C4-2B (cell line): ENCODE measurements around the gene PGAM2.

ENCODE experiments used
- H3K27ac ChIP-seq: fragments of 450-650 bp; 2 replicates; pipeline ENCODE4 v1.5.1; 2017
- ZFX ChIP-seq: fragments of 450-650 bp; IDR thresholded peaks from 2 replicates; pipeline ENCODE4 v1.6.1; 2017
- TF ChIP-seq, protein P1 (sequence below): fragments of 450-650 bp; conservative IDR thresholded peaks from 2 replicates; pipeline ENCODE4 v1.5.1; 2017; ENCODE audit warnings: mild to moderate bottlenecking

PGAM2 gene

DNA sequence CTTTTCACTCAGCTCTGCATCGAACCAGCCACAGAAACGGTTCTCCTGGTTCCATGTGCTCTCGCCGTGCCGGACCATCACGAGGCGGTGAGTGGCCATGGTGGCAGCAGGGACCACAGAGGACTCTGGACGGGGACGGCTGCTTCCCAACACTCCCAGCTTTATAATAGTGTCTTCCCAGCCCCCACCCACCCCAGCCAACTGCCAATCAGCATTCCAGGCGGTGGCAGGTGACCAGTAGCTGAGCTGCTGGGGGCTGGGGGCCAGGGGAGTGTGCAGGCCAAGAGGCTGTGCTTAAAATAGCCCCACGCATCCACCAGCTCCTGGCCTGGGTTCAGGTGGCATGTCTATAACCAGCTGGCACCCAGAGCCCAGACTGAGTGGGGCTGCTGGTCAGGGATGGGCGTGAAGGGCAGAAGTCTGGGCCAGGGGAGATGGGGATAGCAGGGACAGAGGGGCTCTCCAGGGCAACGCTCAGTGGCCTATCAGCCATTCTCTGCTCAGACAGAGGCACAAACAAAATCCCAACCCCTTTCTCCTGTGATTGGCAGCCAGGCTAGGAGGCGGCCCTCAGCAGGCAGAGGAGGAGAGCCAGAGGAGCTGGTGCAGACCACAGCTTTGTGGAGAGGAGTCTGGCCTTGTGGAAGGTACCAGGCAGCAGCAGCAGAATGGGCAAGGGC is at the start of gene PGAM2:
Gene PGAM2 (minus strand): TSS at position 137 of the 680 bp plus-strand sequence. CDS start 38 bp downstream, at position 99.
- TF ChIP-seq, protein P1, sequence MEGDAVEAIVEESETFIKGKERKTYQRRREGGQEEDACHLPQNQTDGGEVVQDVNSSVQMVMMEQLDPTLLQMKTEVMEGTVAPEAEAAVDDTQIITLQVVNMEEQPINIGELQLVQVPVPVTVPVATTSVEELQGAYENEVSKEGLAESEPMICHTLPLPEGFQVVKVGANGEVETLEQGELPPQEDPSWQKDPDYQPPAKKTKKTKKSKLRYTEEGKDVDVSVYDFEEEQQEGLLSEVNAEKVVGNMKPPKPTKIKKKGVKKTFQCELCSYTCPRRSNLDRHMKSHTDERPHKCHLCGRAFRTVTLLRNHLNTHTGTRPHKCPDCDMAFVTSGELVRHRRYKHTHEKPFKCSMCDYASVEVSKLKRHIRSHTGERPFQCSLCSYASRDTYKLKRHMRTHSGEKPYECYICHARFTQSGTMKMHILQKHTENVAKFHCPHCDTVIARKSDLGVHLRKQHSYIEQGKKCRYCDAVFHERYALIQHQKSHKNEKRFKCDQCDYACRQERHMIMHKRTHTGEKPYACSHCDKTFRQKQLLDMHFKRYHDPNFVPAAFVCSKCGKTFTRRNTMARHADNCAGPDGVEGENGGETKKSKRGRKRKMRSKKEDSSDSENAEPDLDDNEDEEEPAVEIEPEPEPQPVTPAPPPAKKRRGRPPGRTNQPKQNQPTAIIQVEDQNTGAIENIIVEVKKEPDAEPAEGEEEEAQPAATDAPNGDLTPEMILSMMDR, result no peak
- no peak for TF ChIP-seq ZFX

DNA sequence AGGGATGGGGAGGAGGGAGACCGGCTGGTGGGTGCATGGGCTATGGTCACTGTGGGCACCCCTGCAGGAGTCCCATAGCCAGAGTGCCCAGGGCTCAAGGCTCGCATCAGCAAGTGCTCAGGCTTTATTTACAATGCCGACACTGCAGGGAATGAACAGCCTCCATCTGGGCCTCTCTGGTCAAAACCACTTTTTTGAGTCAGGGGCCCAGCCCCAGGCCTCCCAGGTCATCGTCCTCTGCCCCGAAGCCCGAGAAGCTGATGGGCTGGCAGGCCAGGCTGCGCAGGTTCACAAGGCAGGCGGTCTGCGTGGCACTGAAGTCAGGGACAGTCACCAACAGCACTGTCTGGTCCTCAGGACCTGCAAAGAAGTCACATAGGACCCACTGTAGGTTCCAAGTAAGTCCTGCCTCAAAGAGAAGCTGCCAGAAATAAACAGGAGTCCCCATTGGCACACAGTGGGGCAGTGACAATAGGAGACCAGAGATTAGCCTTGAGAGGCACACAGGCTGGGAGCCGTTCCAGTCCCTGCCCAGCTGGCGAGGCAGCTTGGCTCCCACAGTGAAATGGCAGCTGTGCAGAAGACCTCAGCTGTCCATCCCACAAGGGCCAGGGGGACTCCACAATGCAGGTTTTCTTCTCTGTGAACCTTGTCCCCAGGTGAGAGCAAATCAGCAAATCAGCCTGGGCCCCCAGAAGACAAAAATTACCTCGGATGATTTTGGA is 49.4 kb upstream of the PGAM2 start:
- TF ChIP-seq ZFX, result no peak
- TF ChIP-seq, protein P1, result no peak
- no peak overlapping the region for H3K27ac ChIP-seq

More for the DNA sequence above, at the start of gene PGAM2:
- H3K27ac ChIP-seq, result no peak within 1 kb of the TSS

DNA sequence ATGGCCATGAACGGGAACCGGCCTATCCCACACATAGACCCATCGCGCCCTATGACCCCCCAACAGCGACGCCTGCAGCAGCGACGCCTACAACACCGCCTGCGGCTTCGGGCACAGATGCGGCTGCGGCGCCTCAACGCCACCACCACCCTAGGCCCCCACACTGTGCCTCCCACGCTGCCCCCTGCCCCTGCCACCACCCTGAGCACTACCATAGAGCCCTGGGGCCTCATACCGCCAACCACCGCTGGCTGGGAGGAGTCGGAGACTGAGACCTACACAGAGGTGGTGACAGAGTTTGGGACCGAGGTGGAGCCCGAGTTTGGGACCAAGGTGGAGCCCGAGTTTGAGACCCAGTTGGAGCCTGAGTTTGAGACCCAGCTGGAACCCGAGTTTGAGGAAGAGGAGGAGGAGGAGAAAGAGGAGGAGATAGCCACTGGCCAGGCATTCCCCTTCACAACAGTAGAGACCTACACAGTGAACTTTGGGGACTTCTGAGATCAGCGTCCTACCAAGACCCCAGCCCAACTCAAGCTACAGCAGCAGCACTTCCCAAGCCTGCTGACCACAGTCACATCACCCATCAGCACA is 48.5 kb upstream of the PGAM2 start:
- H3K27ac ChIP-seq, result no peak overlapping the region
- no peak for TF ChIP-seq ZFX
- TF ChIP-seq, protein P1, result no peak

DNA sequence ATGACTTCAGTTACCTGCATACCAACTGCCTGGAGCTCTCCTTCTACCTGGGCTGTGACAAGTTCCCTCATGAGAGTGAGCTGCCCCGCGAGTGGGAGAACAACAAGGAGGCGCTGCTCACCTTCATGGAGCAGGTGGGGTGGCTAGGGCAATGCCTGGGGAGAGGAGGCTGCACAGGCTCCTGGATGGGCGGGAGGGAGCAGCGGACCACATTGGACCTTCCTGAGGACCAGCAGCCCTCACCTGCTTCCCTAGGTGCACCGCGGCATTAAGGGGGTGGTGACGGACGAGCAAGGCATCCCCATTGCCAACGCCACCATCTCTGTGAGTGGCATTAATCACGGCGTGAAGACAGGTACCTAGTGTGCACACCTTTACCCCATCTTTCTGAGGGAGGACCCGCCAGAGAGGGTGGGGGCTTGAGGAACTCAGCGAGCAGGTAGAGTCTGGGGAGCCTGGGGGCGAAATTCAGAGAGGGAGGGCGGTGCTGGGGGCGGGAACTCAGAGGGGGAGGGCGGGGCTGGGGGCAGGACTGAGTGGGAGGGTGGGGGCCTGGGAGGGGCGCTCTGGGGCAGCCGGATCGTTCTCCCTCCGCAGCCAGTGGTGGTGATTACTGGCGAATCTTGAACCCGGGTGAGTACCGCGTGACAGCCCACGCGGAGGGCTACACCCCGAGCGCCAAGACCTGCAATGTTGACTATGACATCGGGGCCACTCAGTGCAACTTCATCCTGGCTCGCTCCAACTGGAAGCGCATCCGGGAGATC is 47.8 kb upstream of the PGAM2 start:
- peak overlapping the region; percentile 5; the same call in 1 of the 2 replicates for H3K27ac ChIP-seq
- TF ChIP-seq, protein P1, result no peak
- no peak for TF ChIP-seq ZFX

DNA sequence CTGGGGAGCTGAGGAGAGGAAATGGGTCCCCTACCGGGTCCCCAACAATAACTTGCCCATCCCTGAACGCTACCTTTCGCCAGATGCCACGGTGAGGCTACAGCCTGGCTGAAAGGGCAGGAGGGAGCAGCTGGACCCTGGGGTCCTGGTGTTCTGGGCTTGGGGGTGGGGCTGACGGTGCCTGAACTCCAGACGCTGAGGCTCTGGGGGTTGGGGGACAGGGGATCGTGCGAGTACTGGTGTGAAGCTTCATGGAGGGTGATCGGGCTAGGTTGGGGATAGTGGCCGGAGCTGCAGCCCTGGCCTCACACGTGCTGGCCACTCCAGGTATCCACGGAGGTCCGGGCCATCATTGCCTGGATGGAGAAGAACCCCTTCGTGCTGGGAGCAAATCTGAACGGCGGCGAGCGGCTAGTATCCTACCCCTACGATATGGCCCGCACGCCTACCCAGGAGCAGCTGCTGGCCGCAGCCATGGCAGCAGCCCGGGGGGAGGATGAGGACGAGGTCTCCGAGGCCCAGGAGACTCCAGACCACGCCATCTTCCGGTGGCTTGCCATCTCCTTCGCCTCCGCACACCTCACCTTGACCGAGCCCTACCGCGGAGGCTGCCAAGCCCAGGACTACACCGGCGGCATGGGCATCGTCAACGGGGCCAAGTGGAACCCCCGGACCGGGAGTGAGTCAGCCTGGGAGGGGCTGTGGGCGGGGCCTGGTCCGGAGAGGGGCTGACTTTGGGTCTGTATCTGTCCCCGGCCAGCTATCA is 47.0 kb upstream of the PGAM2 start:
- H3K27ac ChIP-seq, result peak overlapping the region; percentile 5; the same call in 1 of the 2 replicates
- no peak for TF ChIP-seq ZFX
- TF ChIP-seq, protein P1, result no peak

DNA sequence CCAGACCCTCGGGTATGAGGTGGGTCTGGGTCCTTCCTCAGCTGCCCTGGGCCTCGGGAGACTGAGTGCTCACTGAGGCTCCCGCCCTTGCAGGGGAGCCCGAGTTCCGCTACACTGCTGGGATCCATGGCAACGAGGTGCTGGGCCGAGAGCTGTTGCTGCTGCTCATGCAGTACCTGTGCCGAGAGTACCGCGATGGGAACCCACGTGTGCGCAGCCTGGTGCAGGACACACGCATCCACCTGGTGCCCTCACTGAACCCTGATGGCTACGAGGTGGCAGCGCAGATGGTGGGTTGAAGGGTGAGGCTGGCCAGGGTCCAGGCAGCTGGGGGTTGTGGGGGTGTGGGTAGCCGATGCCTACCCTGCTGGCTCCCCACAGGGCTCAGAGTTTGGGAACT is 46.4 kb upstream of the PGAM2 start:
- no peak overlapping the region for H3K27ac ChIP-seq
- TF ChIP-seq, protein P1, result no peak
- no peak for TF ChIP-seq ZFX
